Measurements from ENCODE around the gene PPP1R9B. TPM values are rescaled to one million over a fixed set of nuclear protein-coding genes. Genes with fewer than 3 reads are reported as not detected.

Gene PPP1R9B
- total and polyA plus RNA-seq, 5 donors from 2014 or later, result 0.41 to 85.4 (median 0.45) TPM

DNA sequence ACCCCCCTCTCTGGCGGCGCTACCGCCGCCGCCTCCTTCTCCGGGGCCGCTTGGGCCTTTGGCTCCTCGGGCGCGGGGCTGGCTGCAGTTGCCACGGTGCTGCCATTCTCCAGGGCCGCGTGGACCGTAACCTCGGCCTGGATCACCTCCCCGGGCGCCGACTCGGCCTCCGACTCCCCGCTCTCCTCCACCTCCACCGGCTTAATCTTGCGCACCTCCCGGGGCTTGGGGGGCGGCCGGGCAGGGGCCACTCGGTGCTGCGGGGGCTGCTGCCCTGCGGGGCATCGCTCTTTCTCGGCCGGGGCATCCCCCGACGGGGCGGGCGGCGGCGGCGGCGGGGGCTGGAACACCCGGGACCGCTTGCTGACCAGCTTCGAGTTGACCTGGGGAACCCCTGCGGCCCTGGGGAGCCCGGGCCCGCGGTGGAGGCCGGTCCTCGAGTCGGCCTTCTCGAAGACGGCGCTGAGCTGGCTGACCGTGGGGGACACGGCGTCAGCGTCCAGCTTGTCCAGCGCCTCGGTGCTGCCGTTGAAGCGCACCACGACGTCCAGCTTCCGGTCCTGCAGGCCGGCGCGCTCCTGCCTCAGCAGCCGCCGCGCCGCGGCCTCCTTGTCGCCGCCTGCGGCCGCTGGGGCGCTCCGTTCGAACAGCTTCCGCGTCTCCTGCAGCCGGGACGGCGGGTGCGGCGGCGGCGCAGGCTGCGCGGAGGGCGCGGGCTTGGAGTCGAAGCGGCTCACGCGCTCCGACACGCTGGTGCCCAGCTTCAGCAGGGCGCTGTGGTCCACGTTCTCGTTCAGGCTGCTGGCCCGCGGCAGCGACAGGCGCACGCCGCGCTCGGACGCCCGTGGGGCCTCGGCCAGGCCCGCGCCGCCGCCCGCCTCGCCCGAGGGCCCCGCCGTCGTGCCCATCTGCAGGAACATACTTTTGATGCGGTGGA is 792 bp downstream of the PPP1R9B start:
- DNase-seq (peak; percentile 57 to 79 (median 64)), ATAC-seq (ENCODE audit: low read depth in 2 of 2) (peak; percentile 24 to 27)
- Mint-ChIP-seq H3K36me3 (peaks cover 6% of the 10 kb centered on the region), H3K4me3 (peak overlapping the region; percentile 88 to 94 (median 90)), H3K27me3 (no peaks in the 10 kb centered on the region), H3K9me3 (peaks cover 0 to 2% (median 0%) of the 10 kb centered on the region in 7 donors), H3K27ac (peak overlapping the region in 2 of 3 donors; percentile 32 to 65), H3K4me1 (peaks cover 0 to 59% (median 27%) of the 10 kb centered on the region in 4 donors)
- H3K27me3 ChIP-seq (ENCODE audit: control insufficient read depth, insufficient read depth, low read length), result no peaks in the 10 kb centered on the region
- peaks cover 5% of the 10 kb centered on the region for H3K36me3 ChIP-seq (ENCODE audit: control insufficient read depth, insufficient read depth, low read length)
- H3K4me1 ChIP-seq (ENCODE audit: control insufficient read depth, insufficient read depth, low read length, poor library complexity, severe bottlenecking), result peaks cover 55% of the 10 kb centered on the region
- peak overlapping the region; percentile 84 for H3K27ac ChIP-seq (ENCODE audit: insufficient read depth, low read length, poor library complexity, severe bottlenecking)
- H3K9me3 ChIP-seq (ENCODE audit: control insufficient read depth in 2 of 2, low read length in 2 of 2), result no peaks in the 10 kb centered on the region
- H3K4me3 ChIP-seq (ENCODE audit: low read depth, low read length), result peak overlapping the region; percentile 44

- Histone ChIP-seq H3K27ac (ENCODE audit: insufficient read depth, low read length, poor library complexity, severe bottlenecking) (peak overlapping the region; percentile 70), H3K4me3 (ENCODE audit: low read depth, low read length) (peak overlapping the region; percentile 44)
- H3K4me1 Mint-ChIP-seq, result peaks cover 0 to 61% (median 25%) of the 10 kb centered on the region in 4 donors
These were observed 1.4 kb downstream of the PPP1R9B start for GRCh38 chr17:50149091-50149416.

DNA sequence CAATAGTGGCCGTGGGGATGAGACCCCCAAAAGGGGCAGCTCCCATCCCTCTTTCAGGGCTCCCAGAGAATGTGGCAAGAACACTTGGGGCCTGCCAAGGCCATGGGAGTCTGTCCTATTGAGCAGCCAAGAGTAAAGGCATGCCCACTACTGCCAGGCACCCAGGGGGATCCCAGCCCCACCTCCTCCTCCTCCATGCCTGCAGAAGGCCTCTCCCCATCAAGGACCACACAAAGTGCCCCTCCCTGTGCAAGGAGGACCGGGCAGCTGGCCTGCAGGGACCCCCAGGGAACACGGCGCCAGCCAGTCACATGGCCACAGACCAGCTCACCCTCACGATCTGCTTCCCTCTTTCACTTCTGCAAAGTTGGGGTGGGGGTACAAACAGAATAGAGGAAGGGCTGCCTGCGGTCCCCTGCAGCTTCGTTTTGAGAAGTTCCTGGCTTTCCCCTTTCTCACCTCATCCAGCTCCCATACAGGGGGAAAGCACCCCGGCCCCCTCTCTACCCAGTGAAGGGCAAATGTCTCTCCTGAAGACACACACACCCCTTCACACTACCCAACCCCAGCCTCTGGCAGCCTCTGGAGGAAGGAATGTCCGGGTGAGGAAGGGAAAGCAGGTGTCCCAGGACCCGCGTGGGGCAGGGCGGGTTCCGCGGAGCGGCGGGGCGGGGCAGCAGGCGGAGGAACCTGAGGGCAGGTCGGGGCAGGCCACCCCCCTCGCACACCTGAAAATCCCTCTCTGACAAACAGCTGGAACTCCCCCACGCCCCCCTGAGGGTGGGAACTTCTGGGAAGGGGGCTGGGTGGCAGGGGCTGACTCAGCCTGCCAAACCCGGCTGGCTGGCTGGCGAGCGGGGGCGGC is 2.0 kb downstream of the PPP1R9B start:
- ATAC-seq (ENCODE audit: low read depth in 2 of 2) (peak; percentile 8 to 12), DNase-seq (peak; percentile 19 to 71 (median 26))
- H3K27me3 ChIP-seq (ENCODE audit: control insufficient read depth, insufficient read depth, low read length), result no peaks in the 10 kb centered on the region
- H3K4me3 ChIP-seq (ENCODE audit: low read depth, low read length), result peak overlapping the region; percentile 69
- peak overlapping the region; percentile 82 to 97 (median 87) for H3K27ac Mint-ChIP-seq
- peaks cover 14% of the 10 kb centered on the region for H3K36me3 Mint-ChIP-seq
- peaks cover 16% of the 10 kb centered on the region for H3K36me3 ChIP-seq (ENCODE audit: control insufficient read depth, insufficient read depth, low read length)
- H3K4me1 ChIP-seq (ENCODE audit: control insufficient read depth, insufficient read depth, low read length, poor library complexity, severe bottlenecking), result peaks cover 64% of the 10 kb centered on the region
- peaks cover 0 to 67% (median 25%) of the 10 kb centered on the region in 4 donors for H3K4me1 Mint-ChIP-seq
- H3K27me3 Mint-ChIP-seq, result no peaks in the 10 kb centered on the region
- H3K9me3 Mint-ChIP-seq, result peaks cover 0 to 2% (median 0%) of the 10 kb centered on the region in 7 donors
- H3K4me3 Mint-ChIP-seq, result peak overlapping the region; percentile 91 to 94 (median 93)
- no peaks in the 10 kb centered on the region for H3K9me3 ChIP-seq (ENCODE audit: control insufficient read depth in 2 of 2, low read length in 2 of 2)
- H3K27ac ChIP-seq (ENCODE audit: insufficient read depth, low read length, poor library complexity, severe bottlenecking), result peak overlapping the region; percentile 70

More at GRCh38 chr17:50149091-50149416, 1.4 kb downstream of the PPP1R9B start:
- no peaks in the 10 kb centered on the region for H3K27me3 Mint-ChIP-seq
- Histone ChIP-seq H3K9me3 (ENCODE audit: control insufficient read depth in 2 of 2, low read length in 2 of 2) (no peaks in the 10 kb centered on the region), H3K27me3 (ENCODE audit: control insufficient read depth, insufficient read depth, low read length) (no peaks in the 10 kb centered on the region), H3K4me1 (ENCODE audit: control insufficient read depth, insufficient read depth, low read length, poor library complexity, severe bottlenecking) (peaks cover 60% of the 10 kb centered on the region), H3K36me3 (ENCODE audit: control insufficient read depth, insufficient read depth, low read length) (peaks cover 10% of the 10 kb centered on the region)
- DNase-seq (peak in 1 of 3 donors; percentile 38), ATAC-seq (ENCODE audit: low read depth in 2 of 2) (no peak)
- peak overlapping the region; percentile 88 to 94 (median 90) for H3K4me3 Mint-ChIP-seq
- H3K27ac Mint-ChIP-seq, result peak overlapping the region in 2 of 3 donors; percentile 32 to 65
- H3K9me3 Mint-ChIP-seq, result peaks cover 0 to 2% (median 0%) of the 10 kb centered on the region in 7 donors
- H3K36me3 Mint-ChIP-seq, result peaks cover 12% of the 10 kb centered on the region

GRCh38 chr17:50147841-50148225 is 2.6 kb downstream of the PPP1R9B start:
- DNase-seq (no peak), ATAC-seq (ENCODE audit: low read depth in 2 of 2) (no peak)
- peak overlapping the region; percentile 71 for H3K27ac ChIP-seq (ENCODE audit: insufficient read depth, low read length, poor library complexity, severe bottlenecking)
- H3K4me3 ChIP-seq (ENCODE audit: low read depth, low read length), result peak overlapping the region; percentile 69
- no peaks in the 10 kb centered on the region for H3K9me3 ChIP-seq (ENCODE audit: control insufficient read depth in 2 of 2, low read length in 2 of 2)
- Mint-ChIP-seq H3K36me3 (peaks cover 17% of the 10 kb centered on the region), H3K4me3 (peak overlapping the region; percentile 91 to 94 (median 93)), H3K27ac (peak overlapping the region; percentile 82 to 95 (median 92)), H3K27me3 (no peaks in the 10 kb centered on the region), H3K4me1 (peaks cover 0 to 73% (median 29%) of the 10 kb centered on the region in 4 donors), H3K9me3 (peaks cover 0 to 2% (median 0%) of the 10 kb centered on the region in 7 donors)
- H3K4me1 ChIP-seq (ENCODE audit: control insufficient read depth, insufficient read depth, low read length, poor library complexity, severe bottlenecking), result peaks cover 70% of the 10 kb centered on the region
- H3K27me3 ChIP-seq (ENCODE audit: control insufficient read depth, insufficient read depth, low read length), result no peaks in the 10 kb centered on the region
- H3K36me3 ChIP-seq (ENCODE audit: control insufficient read depth, insufficient read depth, low read length), result peaks cover 21% of the 10 kb centered on the region

- H3K4me3 ChIP-seq (ENCODE audit: low read depth, low read length), result peak overlapping the region; percentile 69
- H3K36me3 ChIP-seq (ENCODE audit: control insufficient read depth, insufficient read depth, low read length), result peaks cover 27% of the 10 kb centered on the region
- peaks cover 72% of the 10 kb centered on the region for H3K4me1 ChIP-seq (ENCODE audit: control insufficient read depth, insufficient read depth, low read length, poor library complexity, severe bottlenecking)
- H3K4me3 Mint-ChIP-seq, result peak overlapping the region; percentile 91 to 94 (median 93)
- peak overlapping the region; percentile 82 to 95 (median 92) for H3K27ac Mint-ChIP-seq
- H3K9me3 ChIP-seq (ENCODE audit: control insufficient read depth in 2 of 2, low read length in 2 of 2), result no peaks in the 10 kb centered on the region
- H3K27ac ChIP-seq (ENCODE audit: insufficient read depth, low read length, poor library complexity, severe bottlenecking), result peak overlapping the region; percentile 71
- H3K9me3 Mint-ChIP-seq, result peaks cover 0 to 2% (median 0%) of the 10 kb centered on the region in 7 donors
- DNase-seq (no peak), ATAC-seq (ENCODE audit: low read depth in 2 of 2) (no peak)
- H3K27me3 ChIP-seq (ENCODE audit: control insufficient read depth, insufficient read depth, low read length), result no peaks in the 10 kb centered on the region
- no peaks in the 10 kb centered on the region for H3K27me3 Mint-ChIP-seq
- H3K4me1 Mint-ChIP-seq, result peaks cover 0 to 76% (median 34%) of the 10 kb centered on the region in 4 donors
- H3K36me3 Mint-ChIP-seq, result peaks cover 22% of the 10 kb centered on the region
These were observed 3.4 kb downstream of the PPP1R9B start for GRCh38 chr17:50146927-50147665.

DNA sequence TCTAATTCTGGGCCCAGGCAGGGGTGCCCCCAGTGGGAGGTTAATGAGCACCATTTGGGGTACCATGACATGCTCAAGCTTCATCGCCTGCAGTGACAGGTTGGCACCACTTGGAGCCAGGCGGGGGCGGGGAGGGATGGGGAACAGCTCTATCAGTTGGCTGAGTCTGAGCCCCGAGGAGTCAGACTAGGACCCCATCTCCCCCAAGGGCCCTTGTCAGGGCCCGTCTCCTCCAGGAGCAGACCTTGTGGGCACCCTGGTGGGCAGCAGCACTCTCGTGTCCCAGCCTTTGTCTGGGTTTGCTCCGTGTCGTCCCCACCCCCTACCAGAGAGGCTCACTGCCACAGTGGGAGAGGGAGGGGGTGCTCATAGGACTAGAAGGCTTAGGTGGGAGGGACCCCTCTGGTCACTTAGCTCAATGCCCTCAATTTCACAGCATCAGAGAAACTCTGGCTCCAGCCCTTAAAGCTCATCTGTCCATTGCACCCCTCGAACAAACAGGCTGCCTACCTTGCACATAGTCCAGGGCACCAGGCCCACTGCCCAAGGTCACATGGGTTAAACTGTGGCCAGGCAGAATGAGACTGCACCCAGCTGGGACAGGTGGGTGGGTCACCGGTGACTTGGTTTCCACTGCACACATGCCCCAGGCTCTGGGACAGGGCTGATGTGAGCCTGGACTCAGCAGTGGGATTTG is 4.1 kb downstream of the PPP1R9B start:
- H3K36me3 ChIP-seq (ENCODE audit: control insufficient read depth, insufficient read depth, low read length), result peaks cover 33% of the 10 kb centered on the region
- Mint-ChIP-seq H3K4me1 (peaks cover 0 to 77% (median 35%) of the 10 kb centered on the region in 4 donors), H3K27ac (peak overlapping the region; percentile 82 to 95 (median 92))

More for the DNA sequence above, 4.1 kb downstream of the PPP1R9B start:
- Histone ChIP-seq H3K27ac (ENCODE audit: insufficient read depth, low read length, poor library complexity, severe bottlenecking) (peak overlapping the region; percentile 71), H3K27me3 (ENCODE audit: control insufficient read depth, insufficient read depth, low read length) (no peaks in the 10 kb centered on the region), H3K9me3 (ENCODE audit: control insufficient read depth in 2 of 2, low read length in 2 of 2) (no peaks in the 10 kb centered on the region), H3K4me3 (ENCODE audit: low read depth, low read length) (peak overlapping the region; percentile 57), H3K4me1 (ENCODE audit: control insufficient read depth, insufficient read depth, low read length, poor library complexity, severe bottlenecking) (peaks cover 71% of the 10 kb centered on the region)
- Mint-ChIP-seq H3K27me3 (no peaks in the 10 kb centered on the region), H3K36me3 (peaks cover 27% of the 10 kb centered on the region), H3K9me3 (peaks cover 0 to 2% (median 0%) of the 10 kb centered on the region in 7 donors), H3K4me3 (peak overlapping the region; percentile 91 to 94 (median 93))
- peak in 1 of 3 donors; percentile 21 for DNase-seq
- no peak for ATAC-seq (ENCODE audit: low read depth in 2 of 2)
